NCI-H2227 treated with DMSO at 0.1 percent for 48 hours (cell line): ENCODE measurements around the gene CLSTN3.
"Not testable (repeated sequence)": the region's sequence is repeated elsewhere in the genome, so short reads cannot be mapped to it uniquely, and the experiment has no call there.

Experiments used
- DNase-seq: peaks from one replicate; lab custom pipeline; 2025; lab: John Stamatoyannopoulos, UW

Gene CLSTN3

GRCh38 chr12:7103837-7104584, 26.2 kb upstream of the CLSTN3 start:
- no peak for DNase-seq

DNA sequence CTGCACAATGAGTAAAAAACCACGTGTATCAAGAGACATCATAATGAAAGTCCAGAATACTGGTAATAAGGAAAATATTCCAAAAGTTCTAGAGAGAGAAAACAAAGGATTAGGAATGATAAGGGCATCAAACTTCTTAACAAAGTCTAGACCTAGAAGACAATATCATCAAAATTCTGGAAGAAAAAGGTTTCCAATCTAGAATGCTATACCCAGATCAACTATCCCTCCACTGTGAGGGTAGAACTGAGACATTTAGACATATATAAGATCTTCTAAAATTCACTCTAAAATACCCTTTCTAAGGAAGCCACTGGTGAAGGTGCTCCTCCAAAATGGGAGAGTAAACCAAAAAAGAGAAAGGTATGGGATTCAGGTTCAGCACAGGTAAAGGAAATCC, 24.1 kb upstream of the CLSTN3 start:
- DNase-seq, result no peak

DNA sequence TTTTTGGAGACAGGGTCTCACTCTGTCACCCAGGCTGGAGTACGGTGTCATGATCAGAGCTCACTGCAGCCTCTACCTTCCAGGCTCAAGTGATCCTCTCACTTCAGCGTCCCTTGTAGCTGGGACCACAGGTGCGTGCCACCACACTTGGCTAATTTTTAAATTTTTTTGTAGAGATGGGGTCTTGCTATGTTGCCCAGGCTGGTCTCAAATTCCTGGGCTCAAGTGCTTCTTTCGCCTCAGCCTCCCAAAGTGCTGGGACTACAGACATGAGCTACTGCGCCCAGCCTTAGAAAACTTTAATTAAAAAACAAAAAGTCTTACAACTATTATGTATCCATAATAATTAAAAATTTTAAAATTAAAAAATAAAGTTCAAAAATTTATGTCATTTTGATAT, 23.0 kb upstream of the CLSTN3 start:
- not testable (repeated sequence) for DNase-seq

DNA sequence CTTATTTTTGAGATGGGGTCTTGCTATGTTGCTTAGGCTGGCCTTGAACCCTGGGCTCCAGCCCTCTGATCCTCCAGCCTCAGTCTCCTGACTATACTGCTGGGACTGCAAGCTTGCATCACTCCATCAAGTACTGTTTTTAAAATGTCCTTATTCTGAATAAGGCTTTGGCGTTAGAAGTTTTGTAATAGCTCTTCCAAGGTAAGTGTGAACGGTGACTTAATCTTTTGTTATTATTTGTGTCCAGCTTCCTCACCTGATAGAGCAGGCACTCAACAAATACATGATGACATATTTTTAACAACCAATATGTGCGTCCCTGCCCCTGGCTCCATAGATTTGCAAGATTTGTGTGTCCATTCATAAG, 22.6 kb upstream of the CLSTN3 start:
- no peak for DNase-seq

DNA sequence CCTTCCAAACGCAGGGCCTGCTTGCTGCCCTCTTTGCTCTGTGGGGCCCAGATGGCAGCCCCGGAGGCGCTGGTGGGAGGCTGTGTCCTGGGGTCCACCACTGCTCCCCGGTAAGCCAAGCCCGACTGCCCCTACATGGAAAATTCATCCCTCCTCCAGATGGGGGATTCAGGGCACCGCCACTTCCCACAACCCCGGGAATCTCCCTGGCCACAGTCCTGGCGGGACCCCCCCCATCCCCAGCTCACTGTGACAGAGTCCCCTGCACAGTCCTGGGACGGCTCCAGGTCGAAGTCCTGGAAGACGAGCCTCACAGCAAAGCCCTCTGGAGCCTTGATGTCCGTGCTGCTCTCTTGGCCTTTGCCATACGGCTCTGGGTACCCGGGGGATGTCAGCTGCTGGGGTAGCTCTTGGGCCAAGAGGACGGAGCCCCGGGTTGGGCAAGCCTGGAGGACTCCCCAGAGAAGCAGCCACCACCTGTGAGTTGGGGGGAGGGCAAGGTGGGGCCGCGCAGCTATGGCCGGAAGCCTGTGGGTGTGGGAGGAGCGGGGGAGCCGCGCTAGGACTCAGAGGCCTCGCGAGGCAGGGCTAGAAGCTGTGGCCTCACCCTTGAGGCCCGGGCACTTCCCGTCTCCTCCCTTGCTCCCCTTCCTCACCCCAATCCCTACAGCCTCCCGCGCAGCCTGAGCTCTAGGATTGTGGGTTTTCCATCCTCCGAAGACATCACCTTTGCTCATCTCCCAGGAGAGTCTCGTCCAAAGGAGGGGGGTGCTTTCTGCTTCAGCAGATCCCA, 22.0 kb upstream of the CLSTN3 start:
- DNase-seq, result no peak

DNA sequence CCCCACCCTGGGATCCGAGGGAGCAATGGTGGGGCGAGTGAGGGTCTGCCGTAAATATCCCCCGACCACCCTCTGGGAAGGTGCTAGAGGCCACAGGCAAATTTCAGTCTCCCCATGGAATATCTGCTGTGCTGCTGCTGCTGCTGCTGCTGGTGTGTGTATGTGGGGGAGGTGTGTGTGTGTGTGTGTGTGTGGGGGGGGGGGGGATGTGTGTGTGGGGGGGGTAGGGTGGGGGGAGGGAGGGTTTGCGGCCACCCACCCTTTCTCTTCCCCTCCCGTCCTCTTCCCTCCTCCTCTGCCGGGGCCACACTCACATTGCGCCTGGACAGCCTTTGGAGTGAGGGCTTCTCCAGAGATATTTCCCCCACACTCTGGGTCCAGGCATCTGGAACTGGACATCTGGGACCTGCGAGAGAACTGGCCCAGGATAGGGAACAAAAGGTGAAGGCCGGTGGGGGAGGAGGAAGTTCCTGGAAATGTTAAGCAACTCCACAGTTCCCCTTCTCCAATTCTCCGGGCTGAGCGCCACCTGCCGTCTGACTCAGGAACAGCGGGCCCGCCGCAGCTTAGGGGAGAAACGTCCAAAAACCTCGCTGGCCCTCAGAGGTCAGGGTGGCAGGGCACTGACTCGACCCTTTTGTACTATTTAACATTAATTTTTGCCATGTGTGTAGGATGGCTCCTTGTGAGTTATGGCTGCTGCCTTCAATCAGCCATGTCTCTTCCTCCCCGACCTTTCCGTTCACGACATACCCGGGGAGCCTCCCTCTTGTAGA, 21.2 kb upstream of the CLSTN3 start, which contains the start of gene C1RL:
Gene C1RL (minus strand): TSS at position 419 of the 776 bp plus-strand sequence. CDS start 34 bp downstream, at position 385.
- peak; percentile 17 for DNase-seq

DNA sequence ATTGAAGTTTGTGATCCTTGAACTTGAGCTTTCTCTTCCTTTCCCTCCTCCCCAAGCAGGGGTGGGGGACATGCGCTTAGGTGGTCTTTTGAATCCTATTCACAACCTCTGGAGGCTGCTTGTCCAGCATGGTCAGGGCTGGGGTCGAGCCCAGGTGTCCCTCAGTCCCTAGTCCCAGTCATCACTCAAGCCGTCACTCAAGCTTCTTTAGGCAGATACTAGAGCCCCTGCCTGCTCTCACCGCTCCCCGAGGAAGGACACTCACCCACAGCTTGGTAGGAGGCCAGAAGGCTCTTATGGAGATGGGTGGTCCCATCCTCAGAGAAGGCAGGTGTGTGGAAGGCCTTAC, 20.6 kb upstream of the CLSTN3 start:
- DNase-seq, result no peak

DNA sequence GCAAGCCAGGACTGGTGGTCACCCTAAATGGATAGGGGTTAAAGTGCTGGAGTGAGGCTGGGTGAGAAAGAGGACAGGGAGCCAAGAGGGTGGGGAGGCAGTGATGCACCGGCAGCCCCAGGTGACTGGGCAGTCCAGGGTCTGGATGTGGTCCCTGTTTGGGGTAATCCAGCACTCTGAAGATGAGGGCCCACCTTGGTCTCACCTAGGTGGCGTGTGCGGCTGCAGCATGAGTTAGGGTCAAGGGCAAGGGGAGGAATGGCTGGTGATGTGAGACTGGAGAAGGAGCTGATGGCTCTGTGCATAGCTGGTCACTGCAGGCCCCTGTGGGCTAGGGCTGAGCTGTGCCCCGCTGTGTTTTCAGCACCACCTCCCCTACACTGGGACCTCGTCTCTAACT, 19.5 kb upstream of the CLSTN3 start:
- DNase-seq, result no peak

GRCh38 chr12:7112041-7112440, 18.1 kb upstream of the CLSTN3 start:
- no peak for DNase-seq

- DNase-seq, result no peak
Measured at GRCh38 chr12:7113389-7113871, 16.7 kb upstream of the CLSTN3 start.

- no peak for DNase-seq
Measured at GRCh38 chr12:7114008-7114407, 16.2 kb upstream of the CLSTN3 start.

GRCh38 chr12:7114851-7115250, 15.3 kb upstream of the CLSTN3 start:
- DNase-seq, result no peak

GRCh38 chr12:7116196-7116595, 14.0 kb upstream of the CLSTN3 start:
- DNase-seq, result no peak

DNA sequence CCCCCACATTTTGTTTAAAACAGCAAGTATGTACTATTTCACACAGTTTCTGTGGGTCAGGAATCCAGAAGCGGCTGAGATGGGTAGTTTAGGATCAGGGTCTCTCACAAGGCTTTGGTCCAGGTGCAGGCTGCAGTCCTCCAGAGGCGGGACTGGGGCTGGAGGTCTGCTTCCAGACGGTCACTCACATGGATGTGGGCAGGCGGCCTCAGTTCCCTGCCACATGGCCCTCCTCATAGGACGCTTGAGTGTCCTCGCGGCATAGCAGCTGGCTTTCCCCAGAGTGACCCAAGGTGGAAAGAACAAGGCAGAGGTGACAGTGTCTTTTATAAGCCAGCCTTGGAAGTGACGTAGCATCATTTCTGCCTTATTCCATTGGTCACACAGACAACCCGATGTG, 13.3 kb upstream of the CLSTN3 start:
- DNase-seq, result no peak

DNA sequence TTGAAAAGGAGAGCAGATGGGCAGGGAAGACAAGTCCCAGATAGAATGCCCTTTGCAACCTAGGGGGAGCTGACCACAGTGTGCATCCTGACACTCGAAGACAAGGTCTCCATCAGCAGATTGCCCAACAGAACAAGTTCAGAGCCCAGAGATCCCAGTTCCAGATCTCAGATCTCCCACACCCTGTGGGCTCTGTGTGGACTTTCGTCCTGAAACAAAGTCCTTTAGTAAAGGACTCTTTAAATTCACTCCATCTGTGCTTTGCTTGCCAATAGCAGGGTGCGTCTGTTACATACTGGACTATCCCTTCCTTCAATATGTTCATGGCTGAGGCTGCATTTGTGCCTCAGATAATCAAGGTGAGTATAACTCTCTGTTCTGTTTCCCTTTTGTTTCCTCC, 12.5 kb upstream of the CLSTN3 start:
- DNase-seq, result no peak

GRCh38 chr12:7118881-7119280, 11.3 kb upstream of the CLSTN3 start:
- no peak for DNase-seq

DNA sequence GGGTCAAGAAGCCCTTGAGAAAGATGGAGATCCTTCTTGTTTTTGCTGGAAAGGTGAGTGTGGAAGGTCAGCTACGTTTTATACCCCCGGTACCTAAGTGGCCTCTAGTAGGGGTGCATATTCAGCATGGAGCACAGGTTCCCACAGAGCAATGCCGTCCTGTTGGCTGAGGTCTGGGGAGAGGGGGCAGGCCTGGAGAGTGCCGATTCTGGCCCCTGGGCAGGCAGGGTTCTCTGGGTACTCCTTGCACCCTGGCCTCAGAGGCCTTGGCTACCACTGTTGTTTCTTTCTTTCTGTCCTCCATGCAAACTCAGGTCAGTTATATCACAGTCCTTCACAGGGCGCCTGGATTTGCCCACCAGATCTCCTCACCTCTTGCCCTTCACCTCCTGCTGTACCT, 10.0 kb upstream of the CLSTN3 start:
- no peak for DNase-seq

DNA sequence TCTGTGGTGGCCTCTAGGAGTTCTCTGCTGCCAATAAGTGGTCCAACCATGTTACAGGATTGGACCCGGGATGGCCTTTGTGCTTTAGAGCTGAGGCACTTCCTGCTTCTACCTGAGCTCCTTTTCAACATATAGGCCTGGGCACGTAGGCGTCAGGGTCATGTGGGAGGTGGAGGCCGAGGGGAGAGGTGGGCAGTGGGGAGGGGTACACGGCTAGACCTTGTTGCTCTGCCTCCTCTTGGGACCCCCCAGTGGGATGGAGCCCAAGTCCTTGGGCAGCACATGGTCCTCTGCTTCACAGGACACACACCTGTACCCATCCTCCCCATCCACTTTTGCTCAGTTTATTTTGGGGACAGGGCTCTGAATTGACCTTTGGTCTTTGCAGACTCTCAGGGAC, 8.8 kb upstream of the CLSTN3 start:
- no peak for DNase-seq

- DNase-seq, result no peak
Measured at GRCh38 chr12:7122811-7123769, 7.1 kb upstream of the CLSTN3 start.

DNA sequence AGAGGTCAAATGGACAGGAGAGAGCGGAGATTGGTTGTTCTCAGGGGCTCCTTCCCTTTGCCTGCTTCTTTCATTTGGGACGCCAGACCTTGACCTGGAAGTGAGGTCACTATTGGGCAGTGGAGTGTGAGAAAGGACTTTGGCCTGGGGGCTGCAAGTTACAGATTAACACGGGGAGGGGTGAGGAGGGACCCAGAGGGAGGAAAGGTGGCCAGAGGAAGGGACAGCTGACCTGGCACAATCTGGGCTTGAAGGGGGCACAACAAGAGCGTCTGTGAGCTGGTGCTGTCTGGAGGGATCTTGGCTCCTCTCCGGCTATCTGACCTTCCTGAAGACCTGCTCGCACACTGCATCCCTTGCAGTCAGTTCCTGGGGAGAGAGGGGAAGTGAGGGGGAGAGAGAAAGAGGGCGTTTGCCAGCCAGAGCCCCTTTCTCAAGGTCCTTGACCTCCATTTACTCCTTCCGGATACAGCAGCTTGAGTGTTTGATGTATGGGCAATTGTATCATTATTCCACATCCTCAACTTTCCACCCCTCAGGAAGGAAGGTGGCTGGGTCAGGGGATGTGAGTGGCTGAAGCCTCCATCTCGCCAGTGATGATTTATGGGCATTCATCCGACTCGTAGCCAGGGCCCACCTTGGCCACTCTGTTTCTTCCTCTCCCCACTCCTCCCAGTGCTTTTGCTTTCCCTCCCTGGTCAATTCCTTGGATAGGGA, 6.2 kb upstream of the CLSTN3 start:
- no peak for DNase-seq
